COLO829 (cell line): ENCODE data around the gene ENPP7.

Experiments used
- DNase-seq: peaks from one replicate; pipeline ENCODE4 v3.0.0; 2012; ENCODE audit warnings: low spot score

ENPP7 gene

DNA sequence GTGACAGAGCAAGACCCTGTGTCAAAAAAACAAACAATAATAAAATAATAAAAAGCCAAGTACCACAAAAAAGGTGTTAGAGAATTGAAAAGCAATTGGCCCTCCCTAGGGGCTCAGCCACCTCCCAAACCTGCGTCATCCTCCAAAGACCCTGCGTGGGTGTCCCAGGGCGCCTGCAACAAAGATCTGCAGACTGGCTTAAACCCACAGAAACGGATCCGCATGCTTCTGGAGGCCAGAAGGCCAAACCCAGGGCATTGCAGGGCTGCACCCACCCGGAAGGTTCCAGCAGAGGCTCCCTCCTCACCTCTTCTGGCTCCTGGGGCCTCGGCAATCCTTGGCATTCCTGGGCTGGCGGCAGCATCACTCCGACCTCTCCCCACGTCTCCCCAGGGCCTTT, 1.5 kb downstream of the ENPP7 start:
- DNase-seq = no peak

- no peak for DNase-seq
Observed at GRCh38 chr17:79732804-79733691, 2.3 kb downstream of the ENPP7 start.

GRCh38 chr17:79733692-79734070, 2.9 kb downstream of the ENPP7 start:
- no peak for DNase-seq

- no peak for DNase-seq
Observed at GRCh38 chr17:79735096-79735495, 4.4 kb downstream of the ENPP7 start.

DNA sequence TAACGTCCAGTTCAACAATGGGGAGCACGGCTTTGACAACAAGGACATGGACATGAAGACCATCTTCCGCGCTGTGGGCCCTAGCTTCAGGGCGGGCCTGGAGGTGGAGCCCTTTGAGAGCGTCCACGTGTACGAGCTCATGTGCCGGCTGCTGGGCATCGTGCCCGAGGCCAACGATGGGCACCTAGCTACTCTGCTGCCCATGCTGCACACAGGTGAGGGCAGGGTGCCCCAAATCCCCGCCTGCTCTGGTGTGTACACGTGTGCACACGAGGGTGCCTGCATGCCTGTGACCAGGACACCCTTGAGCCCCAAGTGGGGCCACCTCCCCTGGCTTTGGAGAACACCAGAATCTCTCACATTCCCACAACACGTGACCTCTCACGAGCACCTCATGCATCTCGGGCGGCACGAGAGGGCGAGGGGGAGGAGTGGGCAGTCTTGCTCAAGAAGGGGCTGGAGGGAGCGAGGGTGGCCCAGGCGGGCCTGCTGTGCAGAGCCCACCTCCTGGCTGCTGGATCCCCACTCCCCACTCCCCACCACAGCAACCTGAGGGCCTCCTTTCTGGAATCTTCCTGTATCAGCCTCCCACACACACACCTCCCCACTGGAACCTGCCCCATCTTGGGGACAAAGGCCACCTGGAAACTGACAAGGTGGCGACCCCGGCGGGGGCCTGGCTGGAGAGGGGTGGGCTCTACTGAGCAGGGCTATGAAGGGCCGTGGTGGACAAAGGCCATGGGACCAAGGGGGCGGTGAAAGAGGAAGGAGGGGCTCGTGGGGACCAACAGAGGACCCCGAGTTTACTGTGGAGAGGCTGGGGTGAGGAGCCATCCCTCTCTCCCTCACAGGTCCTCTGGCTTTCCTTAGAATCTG, 6.5 kb downstream of the ENPP7 start:
- DNase-seq = no peak

DNA sequence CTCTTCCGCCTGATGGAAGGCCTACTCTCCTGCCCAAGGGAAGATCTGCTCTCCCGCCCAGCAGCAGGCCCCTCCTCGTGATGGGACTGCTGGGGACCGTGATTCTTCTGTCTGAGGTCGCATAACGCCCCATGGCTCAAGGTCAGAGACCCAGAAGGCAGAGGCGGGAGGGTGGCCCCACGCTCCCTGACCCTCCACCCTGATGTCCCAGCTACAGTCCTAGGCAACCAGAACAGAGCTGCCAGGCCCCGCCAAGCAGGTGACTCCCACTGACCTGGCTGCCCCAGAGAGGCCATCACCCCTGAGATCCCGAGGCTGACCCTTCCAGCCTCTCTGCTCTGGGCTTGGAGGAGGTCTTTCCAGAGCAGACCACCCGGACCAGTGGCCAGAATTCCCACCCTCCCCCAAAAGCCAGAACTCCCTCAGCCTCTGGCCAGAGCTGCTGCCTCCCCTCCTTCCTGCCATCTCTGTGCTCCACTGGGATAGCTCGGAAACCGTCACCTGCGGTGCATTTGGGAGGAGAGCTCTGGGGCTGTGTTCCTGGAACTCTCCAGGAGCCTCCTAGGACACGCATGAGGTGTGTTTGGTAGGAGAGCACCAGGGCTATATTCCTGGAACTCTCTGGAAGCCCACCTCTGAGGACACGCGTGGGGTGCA, 7.3 kb downstream of the ENPP7 start:
- no peak for DNase-seq

GRCh38 chr17:79738643-79739042, 7.9 kb downstream of the ENPP7 start:
- DNase-seq = no peak

GRCh38 chr17:79739148-79740062, 8.7 kb downstream of the ENPP7 start:
- DNase-seq = no peak

DNA sequence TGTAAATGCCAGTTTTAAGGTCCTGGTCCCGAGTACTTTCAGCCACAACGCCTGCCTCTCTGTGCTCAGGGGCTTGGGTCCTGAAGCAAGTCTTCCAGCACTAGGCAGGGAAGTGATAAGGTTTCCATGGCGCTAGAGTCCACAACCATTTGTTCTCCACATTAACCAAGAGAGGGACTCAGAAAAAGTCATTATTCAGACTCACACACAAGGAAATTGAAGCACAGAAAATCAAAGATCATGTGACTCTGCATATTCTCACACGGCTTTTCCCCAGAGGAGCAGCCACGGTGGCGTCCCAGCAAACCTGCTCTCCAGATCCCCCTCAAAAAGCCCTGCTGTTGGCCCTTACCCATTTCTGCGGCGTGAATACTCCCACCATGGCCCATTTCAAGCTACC, 9.7 kb downstream of the ENPP7 start:
- no peak for DNase-seq

- no peak for DNase-seq
Observed at GRCh38 chr17:79741401-79741750, 10.6 kb downstream of the ENPP7 start.

DNA sequence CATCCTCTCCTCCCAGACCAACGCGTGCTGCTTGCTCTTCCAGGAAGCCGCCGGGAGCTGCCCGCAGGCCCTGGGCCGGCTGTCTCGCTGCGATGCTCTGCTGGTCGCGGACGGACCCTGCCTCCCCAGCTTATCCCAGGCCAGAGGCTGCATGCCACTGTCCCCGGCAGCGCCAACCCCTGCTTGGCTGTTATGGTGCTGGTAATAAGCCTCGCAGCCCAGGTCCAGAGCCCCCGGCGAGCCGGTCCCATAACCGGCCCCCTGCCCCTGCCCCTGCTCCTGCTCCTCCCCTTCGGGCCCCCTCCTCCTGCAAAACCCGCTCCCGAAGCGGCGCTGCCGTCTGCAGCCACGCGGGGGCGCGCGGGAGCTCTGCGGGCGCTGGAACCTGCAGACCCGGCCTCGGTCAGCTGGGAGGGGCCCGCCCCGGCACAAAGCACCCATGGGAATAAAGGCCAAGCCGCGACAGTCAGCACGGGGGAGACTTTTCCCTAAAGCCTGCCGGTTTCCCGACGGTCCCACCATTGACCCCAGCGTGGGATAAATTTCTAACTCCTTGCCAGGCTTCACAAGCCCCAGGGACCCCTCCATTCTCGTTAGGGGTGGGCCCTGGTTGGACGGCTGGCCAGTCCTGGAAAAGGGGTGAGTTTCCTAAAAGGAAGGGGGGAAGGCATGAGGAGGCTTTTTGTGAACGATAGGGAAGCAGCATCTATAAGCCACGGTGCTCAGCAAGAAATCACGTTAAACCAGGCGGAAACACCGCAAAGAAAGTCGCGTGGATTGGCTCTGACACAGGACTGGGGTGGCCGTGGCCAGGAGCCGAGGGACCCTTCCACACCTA, 11.2 kb downstream of the ENPP7 start:
- DNase-seq = peak; percentile 48

GRCh38 chr17:79742589-79742918, 11.8 kb downstream of the ENPP7 start:
- no peak for DNase-seq

DNA sequence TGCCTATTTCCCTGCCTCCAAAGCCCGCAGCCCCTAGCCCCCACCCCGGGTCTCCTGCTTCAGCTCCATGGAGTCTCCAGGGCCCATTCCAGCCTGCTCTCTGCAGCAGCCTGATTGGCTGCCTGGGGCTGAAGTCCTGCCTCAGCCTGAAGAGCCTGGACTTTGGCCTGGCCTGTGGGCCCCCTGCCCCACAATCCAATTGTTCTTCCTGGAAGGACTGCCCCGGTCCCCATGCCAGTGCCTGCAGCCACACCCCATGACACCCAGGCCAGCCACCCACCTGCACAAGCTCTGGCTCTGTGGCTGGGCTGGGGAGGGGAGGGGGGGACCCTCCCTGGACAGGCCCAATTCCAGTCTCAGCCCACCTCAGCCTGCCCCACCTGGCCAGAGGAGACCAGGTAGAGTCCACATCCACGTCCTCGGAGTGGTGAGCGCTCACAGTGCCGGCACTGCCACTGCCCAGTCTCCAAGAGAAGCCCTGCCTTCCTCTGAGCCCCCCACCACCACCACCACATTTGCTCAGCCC, 12.3 kb downstream of the ENPP7 start:
- DNase-seq = no peak

- no peak for DNase-seq
Observed at GRCh38 chr17:79743614-79744013, 12.9 kb downstream of the ENPP7 start.

DNA sequence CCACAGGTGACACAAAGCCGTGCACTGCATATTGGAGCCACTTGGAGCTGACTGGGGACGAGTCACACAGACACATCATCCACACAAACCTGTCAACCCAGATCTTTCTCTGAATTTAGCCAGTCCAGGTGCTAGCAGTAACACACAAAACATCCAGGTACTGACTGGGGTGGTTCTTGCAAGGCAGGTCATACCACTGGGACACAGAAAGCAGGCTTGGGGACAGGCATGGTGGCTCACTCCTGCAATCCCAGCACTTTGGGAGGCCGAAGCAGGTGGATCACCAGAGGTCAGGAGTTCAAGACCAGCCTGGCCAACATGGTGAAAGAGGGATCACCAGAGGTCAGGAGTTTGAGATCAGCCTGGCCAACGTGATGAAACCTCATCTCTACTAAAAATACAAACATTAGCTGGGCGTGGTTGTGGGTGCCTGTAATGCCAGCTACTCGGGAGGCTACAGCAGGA, 14.9 kb downstream of the ENPP7 start:
- no peak for DNase-seq

DNA sequence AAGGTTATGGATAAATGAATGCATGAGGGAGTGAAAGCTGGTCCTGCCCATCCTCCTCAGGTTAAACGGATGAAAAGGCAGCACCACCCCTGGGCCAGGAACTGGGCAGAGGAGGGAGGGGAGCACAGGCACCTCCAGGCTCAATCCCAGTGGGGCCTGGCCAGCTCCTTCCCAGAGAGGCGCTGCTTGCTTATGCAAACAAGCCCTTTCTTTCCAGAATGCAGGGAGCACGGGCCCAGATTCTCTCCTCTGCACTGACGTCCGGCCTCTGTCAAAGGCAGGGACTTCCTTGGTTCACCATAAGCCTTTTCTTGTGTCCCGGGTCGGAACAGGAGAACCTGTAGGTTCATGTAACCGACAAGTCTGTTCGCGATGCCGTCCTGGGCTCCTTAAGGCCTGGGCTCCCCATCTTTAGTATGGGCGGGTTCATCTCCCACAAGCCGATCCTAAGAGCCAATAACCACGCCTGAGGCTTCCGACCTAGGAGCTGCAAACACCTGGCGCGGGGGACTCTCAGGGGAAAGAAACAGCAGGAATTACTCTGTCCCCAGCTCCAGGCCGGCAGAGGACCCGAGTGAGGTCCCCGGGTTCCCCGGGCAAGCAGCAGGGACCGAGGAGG, 16.3 kb downstream of the ENPP7 start:
- no peak for DNase-seq

GRCh38 chr17:79747508-79748294, 17.0 kb downstream of the ENPP7 start:
- DNase-seq = no peak

DNA sequence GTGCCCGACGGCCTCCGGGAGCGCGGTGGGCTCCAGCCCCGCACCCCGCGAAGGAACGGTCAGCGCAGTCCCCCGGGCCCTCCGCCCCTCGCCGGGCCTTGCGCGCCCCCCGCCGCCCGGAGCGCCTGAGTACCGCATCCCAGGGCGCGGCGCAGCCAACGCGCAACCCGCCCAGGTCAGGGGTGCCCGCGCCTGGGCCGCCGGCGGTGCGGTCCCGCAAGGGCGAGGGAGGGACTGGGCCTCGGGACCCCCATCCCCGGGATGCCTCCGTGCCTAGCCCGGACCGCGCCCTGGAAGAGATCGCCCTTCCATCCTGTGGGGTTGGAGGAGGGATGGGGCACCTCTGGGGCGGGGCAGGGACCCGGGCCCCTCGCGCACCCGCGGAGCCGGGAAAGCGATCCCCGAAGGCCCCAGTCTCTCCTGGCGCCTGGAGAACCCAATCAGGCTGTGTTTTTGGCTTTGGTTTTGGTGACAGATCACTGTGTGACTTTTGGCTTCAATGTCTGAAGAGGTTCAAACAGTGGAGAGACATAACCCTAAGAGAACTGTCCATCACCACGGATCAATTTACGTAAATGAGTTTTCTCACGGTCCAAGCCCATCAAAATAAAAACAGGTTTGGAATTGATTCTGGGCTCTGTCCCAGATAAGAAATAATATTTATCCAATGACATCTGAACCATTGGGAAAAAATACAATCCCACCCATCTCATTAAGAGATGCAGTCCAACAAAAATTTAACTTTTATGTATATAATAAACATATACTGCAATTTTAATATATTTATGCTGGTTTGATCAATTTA, 17.8 kb downstream of the ENPP7 start:
- no peak for DNase-seq
